Left renal cortex interstitium (tissue), 4 donors: ENCODE results near the gene SREK1IP1. TPM values are rescaled to one million over a fixed set of nuclear protein-coding genes. Genes with fewer than 3 reads are reported as not detected.
"Not testable (repeated sequence)": the region's sequence is repeated elsewhere in the genome, so short reads cannot be mapped to it uniquely, and the experiment has no call there.

Source experiments
- DNase-seq, 4 donors: peaks; one replicate each; pipeline ENCODE4 v3.0.0-alpha.2; 2013; ENCODE audit warnings: low read depth in 4 of 4, low spot score in 2 of 4, missing footprints in 1 of 4
- polyA plus RNA-seq, 4 donors: library from polyadenylated mRNA; unstranded; fragments of 120-200 nt; gene quantifications; one replicate each; pipeline ENCODE4 v1.2.1, GENCODE V29; 2013; ENCODE audit not compliant: insufficient read length in 4 of 4

Gene SREK1IP1
- polyA plus RNA-seq, 4 donors = 21.4 to 22.9 (median 21.9) TPM

GRCh38 chr5:64765804-64766504 is 2.5 kb downstream of the SREK1IP1 start:
- no peak for DNase-seq

- DNase-seq = no peak
These were observed 4.5 kb downstream of the SREK1IP1 start for GRCh38 chr5:64763948-64764503.

- no peak for DNase-seq
These were observed 8.4 kb downstream of the SREK1IP1 start for GRCh38 chr5:64759960-64760660.

- no peak for DNase-seq
These were observed 9.6 kb downstream of the SREK1IP1 start for GRCh38 chr5:64758901-64759300.

GRCh38 chr5:64754066-64754465 is 14.4 kb downstream of the SREK1IP1 start:
- no peak for DNase-seq

- DNase-seq = no peak
These were observed 19.1 kb downstream of the SREK1IP1 start for GRCh38 chr5:64749385-64749784.

GRCh38 chr5:64746446-64746845 is 22.0 kb downstream of the SREK1IP1 start:
- DNase-seq = no peak

- no peak for DNase-seq
These were observed 23.6 kb downstream of the SREK1IP1 start for GRCh38 chr5:64744914-64745313.

- no peak for DNase-seq
These were observed 25.7 kb downstream of the SREK1IP1 start for GRCh38 chr5:64742821-64743220.

GRCh38 chr5:64742411-64742810 is 26.1 kb downstream of the SREK1IP1 start:
- DNase-seq = no peak

GRCh38 chr5:64727150-64727549 is 41.3 kb downstream of the SREK1IP1 start:
- no peak for DNase-seq

GRCh38 chr5:64722588-64722987 is 45.9 kb downstream of the SREK1IP1 start:
- no peak for DNase-seq

- not testable (repeated sequence) for DNase-seq
These were observed 54.0 kb downstream of the SREK1IP1 start for GRCh38 chr5:64714495-64714894.

- DNase-seq = no peak
These were observed 61.3 kb downstream of the SREK1IP1 start for GRCh38 chr5:64707191-64707590.

GRCh38 chr5:64706074-64706473 is 62.4 kb downstream of the SREK1IP1 start:
- DNase-seq = not testable (repeated sequence)

GRCh38 chr5:64700765-64701164 is 67.7 kb downstream of the SREK1IP1 start:
- DNase-seq = no peak

GRCh38 chr5:64696414-64696813 is 72.1 kb downstream of the SREK1IP1 start:
- not testable (repeated sequence) for DNase-seq

- DNase-seq = no peak
These were observed 74.9 kb downstream of the SREK1IP1 start for GRCh38 chr5:64693636-64694035.

GRCh38 chr5:64691291-64691690 is 77.2 kb downstream of the SREK1IP1 start:
- DNase-seq = peak in 1 of 4 donors; percentile 2

- peak in 1 of 4 donors; percentile 9 for DNase-seq
These were observed 77.9 kb downstream of the SREK1IP1 start, which contains the start of gene SHISAL2B for GRCh38 chr5:64690417-64691151. TSS of gene SHISAL2B (plus strand) at chr5:64690503. CDS start at chr5:64690624, 121 bp downstream.

- no peak for DNase-seq
These were observed 78.4 kb downstream of the SREK1IP1 start for GRCh38 chr5:64690104-64690416.
